Measurements from ENCODE around the gene CDC20B. TPM values are rescaled to one million over a fixed set of nuclear protein-coding genes. Genes with fewer than 3 reads are reported as not detected.
"Not testable (repeated sequence)": the region's sequence is repeated elsewhere in the genome, so short reads cannot be mapped to it uniquely, and the experiment has no call there.

The CDC20B gene
- total RNA-seq, 1 donor = not detected

DNA sequence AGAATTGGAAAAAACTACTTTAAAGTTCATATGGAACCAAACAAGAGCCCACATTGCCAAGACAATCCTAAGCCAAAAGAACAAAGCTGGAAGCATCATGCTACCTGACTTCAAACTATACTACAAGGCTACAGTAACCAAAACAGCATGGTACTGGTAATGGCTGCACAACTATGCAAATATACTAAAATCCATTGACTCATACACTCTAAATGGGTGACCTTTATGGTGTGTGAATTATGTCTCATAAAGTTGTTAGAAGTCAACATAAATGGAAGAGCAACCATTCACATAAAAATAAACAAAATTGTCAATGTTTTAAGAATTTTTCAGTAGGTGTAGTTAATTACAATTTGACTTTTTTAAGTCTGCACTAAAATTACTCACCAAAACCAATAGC is 71.8 kb downstream of the CDC20B start:
- not testable (repeated sequence) for H3K9me3 ChIP-seq (ENCODE audit: low read depth, low read length); H3K4me3 ChIP-seq (ENCODE audit: low read length); H3K27me3 ChIP-seq (ENCODE audit: insufficient read depth, low read length)
- H3K4me1 ChIP-seq (ENCODE audit: insufficient read depth, low read length) = peaks cover 41% of the 10 kb centered on the region

DNA sequence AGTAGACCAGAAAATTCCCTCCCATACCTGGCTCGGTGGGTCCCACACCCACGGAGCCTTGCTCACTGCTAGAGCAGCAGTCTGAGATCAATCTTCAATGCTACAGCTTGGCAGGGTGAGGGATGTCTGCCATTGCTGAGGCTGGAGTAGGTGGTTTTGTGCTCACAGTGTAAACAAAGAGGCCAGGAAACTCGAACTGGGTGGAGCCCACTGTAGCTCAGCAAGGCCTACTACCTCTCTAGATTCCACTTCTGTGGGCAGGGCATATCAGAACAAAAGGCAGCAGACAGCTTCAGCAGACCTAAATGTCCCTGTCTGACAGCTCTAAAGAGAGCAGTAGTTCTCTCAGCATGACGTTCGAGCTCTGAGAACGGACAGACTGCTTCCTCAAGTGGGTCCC is 76.1 kb downstream of the CDC20B start:
- H3K4me3 ChIP-seq (ENCODE audit: low read length) = no peak overlapping the region
- H3K4me1 ChIP-seq (ENCODE audit: insufficient read depth, low read length) = peaks cover 24% of the 10 kb centered on the region
- no peaks in the 10 kb centered on the region for H3K9me3 ChIP-seq (ENCODE audit: low read depth, low read length)
- no peaks in the 10 kb centered on the region for H3K27me3 ChIP-seq (ENCODE audit: insufficient read depth, low read length)

DNA sequence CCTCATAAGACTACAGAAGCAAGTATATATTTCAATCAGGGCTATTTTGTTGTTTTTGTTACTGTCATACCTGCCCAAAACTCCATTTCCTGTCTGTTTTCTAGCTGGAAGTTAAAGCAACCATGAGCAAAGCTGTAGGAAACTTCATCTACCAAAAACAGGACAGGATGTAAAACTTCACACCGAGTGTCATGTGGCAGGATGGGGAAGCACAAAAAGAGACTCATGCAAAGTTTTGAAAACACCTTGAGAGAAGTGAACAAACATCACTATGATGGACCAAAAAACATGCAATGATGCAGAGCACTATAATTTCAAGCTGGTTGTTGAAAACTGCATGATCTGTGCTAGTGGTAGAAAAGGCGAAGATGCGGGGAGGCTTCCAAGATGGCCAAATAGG is 76.8 kb downstream of the CDC20B start:
- H3K27me3 ChIP-seq (ENCODE audit: insufficient read depth, low read length) = no peaks in the 10 kb centered on the region
- H3K4me3 ChIP-seq (ENCODE audit: low read length) = no peak overlapping the region
- H3K4me1 ChIP-seq (ENCODE audit: insufficient read depth, low read length) = peaks cover 24% of the 10 kb centered on the region
- H3K9me3 ChIP-seq (ENCODE audit: low read depth, low read length) = no peaks in the 10 kb centered on the region

DNA sequence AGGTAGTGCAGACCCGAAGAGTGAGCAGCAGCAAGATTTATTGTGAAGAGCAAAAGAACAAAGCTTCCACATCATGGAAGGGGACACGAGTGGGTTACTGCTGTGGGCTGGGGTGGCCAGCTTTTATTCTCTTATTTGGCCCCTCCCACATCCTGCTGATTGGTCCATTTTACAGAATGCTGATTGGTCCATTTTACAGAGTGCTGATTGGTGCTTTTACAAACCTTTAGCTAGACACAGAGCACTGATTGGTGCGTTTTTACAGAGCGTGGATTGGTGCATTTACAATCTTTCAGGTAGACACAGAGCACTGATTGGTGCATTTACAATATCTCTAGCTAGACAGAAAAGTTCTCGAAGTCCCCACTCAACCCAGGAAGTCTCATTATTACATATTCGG is 82.0 kb downstream of the CDC20B start:
- not testable (repeated sequence) for H3K4me3 ChIP-seq (ENCODE audit: low read length); H3K4me1 ChIP-seq (ENCODE audit: insufficient read depth, low read length); H3K27me3 ChIP-seq (ENCODE audit: insufficient read depth, low read length); H3K9me3 ChIP-seq (ENCODE audit: low read depth, low read length)

DNA sequence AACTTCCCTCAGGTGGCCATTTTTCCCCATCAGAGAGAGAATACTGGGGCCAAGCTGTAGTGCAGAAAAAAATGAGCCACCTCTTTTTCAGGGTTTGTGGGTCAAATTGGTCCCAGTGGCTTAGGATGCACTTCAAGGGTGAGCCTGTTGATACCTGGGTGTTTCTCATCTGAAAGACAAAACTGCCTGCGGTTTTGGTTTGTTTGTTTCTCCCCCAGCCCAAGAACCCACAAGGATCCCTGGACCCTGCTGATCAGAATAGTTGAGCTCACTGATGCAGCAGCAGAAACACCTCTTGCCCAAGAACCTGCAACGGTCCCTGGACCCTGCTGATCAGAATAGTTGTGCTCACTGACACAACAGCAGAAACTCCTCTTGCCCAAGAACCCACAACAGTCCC is 83.7 kb downstream of the CDC20B start:
- H3K4me1 ChIP-seq (ENCODE audit: insufficient read depth, low read length); H3K4me3 ChIP-seq (ENCODE audit: low read length); H3K9me3 ChIP-seq (ENCODE audit: low read depth, low read length); H3K27me3 ChIP-seq (ENCODE audit: insufficient read depth, low read length): not testable (repeated sequence)

DNA sequence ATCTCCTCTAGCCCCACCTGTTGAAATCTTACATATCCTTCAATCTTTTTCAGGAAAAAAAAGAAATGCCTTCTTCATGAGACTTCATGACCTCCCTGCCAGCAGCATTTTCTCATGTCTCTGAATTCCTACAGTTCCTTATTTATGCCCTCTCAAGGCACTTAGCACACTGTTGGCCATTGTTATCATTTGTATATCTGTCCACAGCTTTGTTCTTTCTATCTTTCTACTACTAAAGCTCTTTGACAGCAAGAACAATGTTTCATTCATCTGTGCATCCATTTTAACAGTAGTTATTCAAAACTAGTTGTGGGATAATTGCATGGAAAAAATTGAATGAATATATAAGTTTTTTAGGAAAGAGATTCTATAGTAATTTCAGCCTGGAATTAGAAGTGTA is 91.4 kb downstream of the CDC20B start:
- Histone ChIP-seq H3K4me3 (ENCODE audit: low read length) (no peak overlapping the region), H3K4me1 (ENCODE audit: insufficient read depth, low read length) (no peaks in the 10 kb centered on the region), H3K9me3 (ENCODE audit: low read depth, low read length) (no peaks in the 10 kb centered on the region), H3K27me3 (ENCODE audit: insufficient read depth, low read length) (no peaks in the 10 kb centered on the region)

DNA sequence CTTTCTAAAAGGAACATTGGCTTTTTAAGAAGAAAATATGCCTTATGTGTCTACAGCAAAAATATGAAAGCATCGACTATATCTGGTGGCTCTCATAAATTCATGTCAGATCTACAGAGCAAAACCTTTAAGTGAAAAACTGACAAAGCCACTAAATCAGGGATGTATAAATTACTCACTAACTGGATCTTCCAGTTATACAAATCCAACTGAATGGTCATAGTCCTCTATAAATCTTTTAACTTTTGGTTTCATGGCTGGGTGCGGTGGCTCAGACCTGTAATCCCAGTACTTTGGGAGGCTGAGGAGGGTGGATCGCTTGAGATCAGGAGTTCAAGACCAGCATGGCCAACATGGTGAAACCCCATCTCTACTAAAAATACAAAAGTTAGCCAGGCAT is 99.8 kb downstream of the CDC20B start:
- H3K4me3 ChIP-seq (ENCODE audit: low read length) = no peak overlapping the region
- H3K4me1 ChIP-seq (ENCODE audit: insufficient read depth, low read length) = peaks cover 9% of the 10 kb centered on the region
- H3K9me3 ChIP-seq (ENCODE audit: low read depth, low read length) = no peaks in the 10 kb centered on the region
- H3K27me3 ChIP-seq (ENCODE audit: insufficient read depth, low read length) = no peaks in the 10 kb centered on the region

DNA sequence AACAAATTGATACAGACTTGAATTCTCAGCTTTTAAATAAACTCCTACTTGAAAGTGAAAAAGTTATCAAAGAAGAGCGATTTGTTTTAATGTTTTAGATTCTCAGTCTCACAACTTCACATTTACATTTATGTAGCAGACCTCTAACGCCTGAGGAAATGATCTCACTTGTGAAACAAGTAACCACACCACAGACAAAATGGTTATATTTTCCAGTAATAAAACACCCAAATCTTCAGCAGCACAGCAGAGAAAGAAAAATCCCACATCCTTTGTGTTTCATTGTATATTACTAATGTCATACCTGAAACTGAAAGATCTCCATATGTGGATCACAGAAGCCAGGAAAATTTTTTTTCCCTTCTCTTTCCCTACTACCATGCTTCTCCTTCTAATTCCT is 100.3 kb downstream of the CDC20B start:
- Histone ChIP-seq H3K27me3 (ENCODE audit: insufficient read depth, low read length) (no peaks in the 10 kb centered on the region), H3K4me1 (ENCODE audit: insufficient read depth, low read length) (peaks cover 9% of the 10 kb centered on the region), H3K9me3 (ENCODE audit: low read depth, low read length) (no peaks in the 10 kb centered on the region), H3K4me3 (ENCODE audit: low read length) (no peak overlapping the region)

DNA sequence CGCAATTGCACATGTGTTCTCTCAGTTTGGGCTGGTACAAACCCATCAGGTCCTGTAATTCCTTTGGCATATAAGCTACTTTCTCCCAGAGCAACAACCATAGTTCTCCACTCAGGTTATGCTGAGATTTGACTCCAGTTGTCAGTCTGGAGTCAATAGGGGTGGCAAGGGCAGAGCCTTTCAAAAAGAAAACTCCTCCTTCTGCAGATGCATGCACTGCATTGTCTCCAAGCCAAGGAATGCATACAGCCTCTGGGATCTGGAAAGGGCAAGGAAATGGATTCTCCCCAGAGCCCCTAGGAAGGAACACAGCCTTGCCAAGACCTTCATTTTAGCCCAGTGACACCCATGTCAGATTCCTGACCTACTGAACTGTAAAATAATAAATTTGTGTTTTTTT is 101.6 kb downstream of the CDC20B start:
- Histone ChIP-seq H3K9me3 (ENCODE audit: low read depth, low read length) (no peaks in the 10 kb centered on the region), H3K4me1 (ENCODE audit: insufficient read depth, low read length) (peaks cover 9% of the 10 kb centered on the region), H3K27me3 (ENCODE audit: insufficient read depth, low read length) (no peaks in the 10 kb centered on the region), H3K4me3 (ENCODE audit: low read length) (no peak overlapping the region)

DNA sequence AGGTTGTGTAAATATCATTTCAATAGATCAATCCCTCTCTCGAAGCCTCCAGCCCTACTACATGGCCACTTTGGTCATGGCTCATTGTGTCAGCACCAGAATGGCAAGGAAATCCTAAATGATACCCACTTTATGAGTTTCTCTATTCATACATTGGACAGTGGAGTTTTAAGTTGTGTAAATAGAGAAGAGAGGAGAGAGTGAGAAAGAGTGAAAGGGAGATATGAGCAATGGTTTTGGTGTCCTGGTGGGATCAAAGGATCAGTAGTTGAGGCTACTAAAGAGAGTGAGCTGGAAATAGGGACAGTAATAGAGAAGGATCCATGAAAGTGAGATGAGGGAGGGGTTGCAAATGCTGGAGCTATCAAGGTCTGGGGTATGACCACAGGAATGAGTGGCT is 102.0 kb downstream of the CDC20B start:
- Histone ChIP-seq H3K27me3 (ENCODE audit: insufficient read depth, low read length) (no peaks in the 10 kb centered on the region), H3K9me3 (ENCODE audit: low read depth, low read length) (no peaks in the 10 kb centered on the region), H3K4me1 (ENCODE audit: insufficient read depth, low read length) (peaks cover 9% of the 10 kb centered on the region), H3K4me3 (ENCODE audit: low read length) (no peak overlapping the region)

DNA sequence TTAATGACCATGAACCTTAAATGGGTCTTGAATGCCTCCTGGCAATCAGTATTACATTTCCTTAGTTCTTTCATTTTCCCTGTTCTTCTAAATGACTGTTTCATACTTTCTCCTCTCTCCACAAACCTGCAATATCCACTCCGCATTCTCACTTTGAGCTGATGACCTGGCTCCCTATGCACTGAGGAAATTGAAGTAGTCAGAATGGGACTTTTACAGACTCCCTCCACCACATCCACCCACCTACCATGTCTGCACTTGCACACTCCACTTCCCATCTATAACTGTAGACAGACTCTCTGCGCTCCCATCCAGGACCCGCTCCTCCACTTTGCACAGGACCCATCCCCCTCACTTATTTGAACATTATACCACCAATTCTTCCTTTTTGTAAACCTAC is 106.7 kb downstream of the CDC20B start:
- Histone ChIP-seq H3K9me3 (ENCODE audit: low read depth, low read length) (no peaks in the 10 kb centered on the region), H3K27me3 (ENCODE audit: insufficient read depth, low read length) (no peaks in the 10 kb centered on the region), H3K4me1 (ENCODE audit: insufficient read depth, low read length) (peaks cover 16% of the 10 kb centered on the region), H3K4me3 (ENCODE audit: low read length) (no peak overlapping the region)

DNA sequence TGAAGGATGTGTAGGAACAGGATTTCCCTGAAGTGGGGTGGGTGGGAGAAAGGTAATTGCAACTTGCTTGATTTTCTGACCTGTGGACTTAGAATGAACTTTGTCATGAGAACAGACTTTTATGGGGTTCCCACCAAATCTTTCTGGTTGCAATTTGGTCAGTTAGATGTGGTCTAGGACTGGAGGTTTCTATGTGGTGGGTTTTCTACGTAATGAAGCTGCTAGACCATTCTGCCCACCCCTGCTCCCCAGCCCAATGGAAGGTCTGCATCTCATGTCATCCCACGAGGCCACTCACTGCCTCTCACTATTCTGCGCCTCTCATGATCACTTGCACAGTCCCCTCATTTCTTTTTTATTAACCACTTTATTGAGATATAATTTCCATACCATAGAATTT is 108.5 kb downstream of the CDC20B start:
- Histone ChIP-seq H3K4me3 (ENCODE audit: low read length) (no peak overlapping the region), H3K9me3 (ENCODE audit: low read depth, low read length) (no peaks in the 10 kb centered on the region), H3K27me3 (ENCODE audit: insufficient read depth, low read length) (no peaks in the 10 kb centered on the region), H3K4me1 (ENCODE audit: insufficient read depth, low read length) (peaks cover 17% of the 10 kb centered on the region)

DNA sequence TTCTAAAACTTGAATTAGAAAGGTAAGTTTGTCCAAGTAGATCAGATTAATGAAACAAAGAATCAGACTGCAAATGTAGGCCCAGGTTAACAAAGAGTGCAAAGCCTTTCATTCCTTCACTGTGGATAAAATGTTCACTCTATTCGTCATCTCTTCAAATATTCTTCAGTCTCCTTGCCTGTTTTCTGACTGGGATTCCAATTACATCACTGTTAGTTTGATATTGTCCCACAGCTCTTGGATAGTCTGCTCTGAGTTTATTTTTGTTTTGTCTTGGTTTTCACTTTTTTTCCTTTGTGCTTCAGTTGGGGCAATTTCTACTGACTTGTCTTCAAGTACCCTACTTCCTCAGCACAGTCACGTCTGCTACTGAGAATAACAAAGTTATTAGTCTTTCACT is 109.1 kb downstream of the CDC20B start:
- H3K9me3 ChIP-seq (ENCODE audit: low read depth, low read length) = no peaks in the 10 kb centered on the region
- peaks cover 17% of the 10 kb centered on the region for H3K4me1 ChIP-seq (ENCODE audit: insufficient read depth, low read length)
- H3K27me3 ChIP-seq (ENCODE audit: insufficient read depth, low read length) = no peaks in the 10 kb centered on the region
- no peak overlapping the region for H3K4me3 ChIP-seq (ENCODE audit: low read length)

DNA sequence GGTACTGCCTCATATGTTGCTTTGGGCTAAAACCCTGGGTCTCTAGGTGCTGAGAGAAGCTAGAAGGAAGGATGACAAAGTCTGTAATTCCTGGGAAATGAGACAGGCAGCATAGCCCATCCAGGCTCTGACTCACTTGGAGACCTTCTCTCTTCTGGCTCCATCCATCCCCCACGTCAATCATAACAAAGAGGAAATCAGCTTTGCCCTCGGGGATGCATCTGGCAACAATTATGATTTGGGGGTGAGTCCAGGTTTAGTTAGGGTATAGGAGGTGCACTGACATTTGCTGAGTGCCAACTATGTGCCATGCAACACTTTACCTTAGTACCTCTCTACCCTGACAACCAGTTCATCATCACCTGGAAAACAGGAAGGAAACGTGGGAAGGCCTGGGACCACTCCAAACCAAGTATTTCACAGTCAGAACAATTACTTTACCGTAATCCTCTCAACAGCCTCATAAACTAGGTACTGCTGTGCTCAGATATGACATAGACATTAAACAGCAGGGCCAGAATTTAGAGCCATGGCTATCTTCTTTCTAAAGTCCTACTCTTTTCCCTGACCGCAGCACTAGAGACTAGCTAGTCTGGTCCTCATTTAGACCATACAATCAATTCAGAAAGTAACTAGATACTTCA is 109.6 kb downstream of the CDC20B start:
- Histone ChIP-seq H3K9me3 (ENCODE audit: low read depth, low read length) (no peaks in the 10 kb centered on the region), H3K27me3 (ENCODE audit: insufficient read depth, low read length) (no peaks in the 10 kb centered on the region), H3K4me3 (ENCODE audit: low read length) (no peak overlapping the region), H3K4me1 (ENCODE audit: insufficient read depth, low read length) (peaks cover 17% of the 10 kb centered on the region)

Measured in mononuclear cell (primary cell).